HuH-7 (cell line): ENCODE results near the gene HOXD9.
A peak's percentile ranks its signal among the peaks of the same experiment; 100 is the strongest.

Source experiments
- DNase-seq: peaks from one replicate; pipeline ENCODE4 v3.0.0; 2011; ENCODE audit warnings: low spot score

The HOXD9 gene

DNA sequence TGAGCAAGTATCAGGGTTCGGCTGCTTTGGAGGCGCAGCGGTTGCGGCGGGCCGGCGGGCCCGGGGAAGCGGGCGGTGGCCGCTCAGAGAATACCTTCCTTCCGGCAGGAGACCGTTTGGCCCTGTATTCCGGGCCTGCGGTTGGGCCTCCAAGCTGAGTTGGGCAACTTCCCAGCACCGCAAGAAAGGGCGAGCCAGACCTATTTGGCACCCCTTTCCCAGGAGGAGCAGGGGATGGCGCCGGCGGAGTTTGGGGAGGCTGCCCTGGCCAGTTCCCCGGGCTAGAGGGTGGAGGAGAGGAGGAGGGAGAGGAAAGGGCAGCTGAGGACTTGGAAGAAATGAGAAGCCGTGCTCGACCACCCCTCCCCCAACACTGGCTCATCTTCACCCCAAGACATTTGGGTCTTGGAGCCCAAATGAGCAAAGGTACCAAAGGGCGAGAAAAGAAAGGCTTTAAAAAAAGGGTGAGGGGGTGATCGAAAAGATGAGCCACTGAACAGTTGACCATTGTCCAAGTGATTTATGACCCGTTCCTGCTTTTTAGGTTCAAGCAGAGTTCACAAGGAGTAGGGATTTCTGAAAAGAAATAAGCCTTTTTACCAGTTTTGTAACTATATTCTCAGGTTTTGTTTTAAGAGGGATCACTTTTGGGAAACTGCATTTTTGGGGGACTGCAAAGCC is 43.0 kb downstream of the HOXD9 start:
- DNase-seq: no peak

DNA sequence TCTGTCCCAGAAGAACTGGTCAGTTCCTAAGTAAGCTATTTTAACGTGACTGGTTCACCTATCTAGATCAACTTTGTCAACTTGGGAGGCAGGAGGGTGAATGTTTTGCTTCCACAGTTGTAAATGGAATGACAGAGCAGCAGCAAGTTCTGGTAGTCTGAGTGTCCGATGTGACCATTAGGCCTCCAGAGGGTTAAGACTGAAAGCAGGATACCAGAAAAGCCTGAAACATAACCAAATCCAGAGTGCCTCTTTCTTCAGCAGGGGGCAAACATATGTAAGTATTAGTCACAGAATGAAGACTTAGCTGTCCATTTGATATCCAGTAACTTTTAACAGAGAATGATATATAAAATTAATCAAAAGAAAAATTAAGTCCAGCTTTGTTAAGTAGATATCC is 43.8 kb downstream of the HOXD9 start:
- DNase-seq: no peak

DNA sequence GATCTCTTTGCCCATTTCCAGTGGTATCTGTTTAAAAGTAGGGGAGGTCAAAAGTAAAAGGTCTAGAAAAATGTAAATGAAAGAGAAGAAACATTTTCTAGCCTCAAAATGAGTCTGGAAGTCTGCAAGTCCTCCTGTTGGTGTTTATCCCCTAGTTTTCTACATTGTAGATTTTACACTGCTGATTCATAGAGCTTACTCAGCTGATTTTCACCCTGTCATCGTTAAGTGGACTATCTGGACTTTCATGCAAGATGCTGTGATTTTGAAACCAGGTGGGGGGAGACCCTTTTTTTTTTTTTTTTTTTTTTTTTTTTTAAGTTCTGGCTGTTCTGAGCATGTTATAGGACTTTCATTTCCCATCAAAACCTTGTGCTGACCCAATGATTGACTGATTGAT is 44.9 kb downstream of the HOXD9 start:
- no peak for DNase-seq

GRCh38 chr2:176169181-176169580 is 46.7 kb downstream of the HOXD9 start:
- no peak for DNase-seq

DNA sequence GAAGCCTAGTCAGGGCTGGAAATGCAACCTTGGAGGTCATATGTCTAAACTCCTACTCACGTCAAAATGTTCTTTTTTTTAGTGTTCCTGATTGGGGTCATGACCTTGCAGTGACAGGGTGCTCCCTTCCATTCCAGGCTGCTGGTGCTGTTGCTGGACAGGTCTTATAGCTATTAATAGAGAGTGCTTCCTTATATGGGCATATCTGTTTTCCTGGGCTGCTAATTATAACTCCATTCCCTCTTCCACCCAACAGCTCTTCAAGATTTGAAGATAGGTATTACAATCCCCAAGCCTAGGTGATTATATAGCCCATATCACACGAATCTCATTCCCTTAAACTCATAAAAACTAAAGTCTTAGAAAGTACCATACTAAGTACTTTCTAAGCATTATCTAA is 47.2 kb downstream of the HOXD9 start:
- DNase-seq: no peak

- DNase-seq: no peak
Measured at GRCh38 chr2:176170602-176171305, 48.2 kb downstream of the HOXD9 start.

DNA sequence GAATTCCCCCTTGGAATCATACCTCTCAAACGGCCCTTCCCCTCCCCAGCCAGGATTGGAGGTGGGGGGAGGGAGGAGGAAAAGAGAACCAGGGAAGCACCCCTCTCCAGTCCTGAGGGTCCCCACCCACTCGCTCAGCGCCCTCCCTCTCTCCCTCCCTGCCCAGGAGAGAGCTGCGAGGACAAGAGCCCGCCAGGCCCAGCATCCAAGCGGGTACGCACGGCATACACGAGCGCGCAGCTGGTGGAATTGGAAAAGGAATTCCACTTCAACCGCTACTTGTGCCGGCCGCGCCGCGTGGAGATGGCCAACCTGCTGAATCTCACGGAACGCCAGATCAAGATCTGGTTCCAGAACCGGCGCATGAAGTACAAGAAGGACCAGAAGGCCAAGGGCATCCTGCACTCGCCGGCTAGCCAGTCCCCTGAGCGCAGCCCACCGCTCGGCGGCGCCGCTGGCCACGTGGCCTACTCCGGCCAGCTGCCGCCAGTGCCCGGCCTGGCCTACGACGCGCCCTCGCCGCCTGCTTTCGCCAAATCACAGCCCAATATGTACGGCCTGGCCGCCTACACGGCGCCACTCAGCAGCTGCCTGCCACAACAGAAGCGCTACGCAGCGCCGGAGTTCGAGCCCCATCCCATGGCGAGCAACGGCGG is 49.0 kb downstream of the HOXD9 start:
- DNase-seq: no peak

DNA sequence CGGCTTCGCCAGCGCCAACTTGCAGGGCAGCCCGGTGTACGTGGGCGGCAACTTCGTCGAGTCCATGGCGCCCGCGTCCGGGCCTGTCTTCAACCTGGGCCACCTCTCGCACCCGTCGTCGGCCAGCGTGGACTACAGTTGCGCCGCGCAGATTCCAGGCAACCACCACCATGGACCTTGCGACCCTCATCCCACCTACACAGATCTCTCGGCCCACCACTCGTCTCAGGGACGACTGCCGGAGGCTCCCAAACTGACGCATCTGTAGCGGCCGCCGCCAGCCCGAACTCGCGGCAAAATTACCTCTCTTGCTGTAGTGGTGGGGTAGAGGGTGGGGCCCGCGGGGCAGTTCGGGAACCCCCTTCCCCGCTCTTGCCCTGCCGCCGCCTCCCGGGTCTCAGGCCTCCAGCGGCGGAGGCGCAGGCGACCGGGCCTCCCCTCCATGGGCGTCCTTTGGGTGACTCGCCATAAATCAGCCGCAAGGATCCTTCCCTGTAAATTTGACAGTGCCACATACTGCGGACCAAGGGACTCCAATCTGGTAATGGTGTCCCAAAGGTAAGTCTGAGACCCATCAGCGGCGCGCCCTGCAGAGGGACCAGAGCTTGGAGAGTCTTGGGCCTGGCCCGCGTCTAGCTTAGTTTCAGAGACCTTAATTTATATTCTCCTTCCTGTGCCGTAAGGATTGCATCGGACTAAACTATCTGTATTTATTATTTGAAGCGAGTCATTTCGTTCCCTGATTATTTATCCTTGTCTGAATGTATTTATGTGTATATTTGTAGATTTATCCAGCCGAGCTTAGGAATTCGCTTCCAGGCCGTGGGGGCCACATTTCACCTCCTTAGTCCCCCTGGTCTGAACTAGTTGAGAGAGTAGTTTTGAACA is 49.7 kb downstream of the HOXD9 start:
- no peak for DNase-seq

- DNase-seq: no peak
Measured at GRCh38 chr2:176172895-176173566, 50.5 kb downstream of the HOXD9 start.

DNA sequence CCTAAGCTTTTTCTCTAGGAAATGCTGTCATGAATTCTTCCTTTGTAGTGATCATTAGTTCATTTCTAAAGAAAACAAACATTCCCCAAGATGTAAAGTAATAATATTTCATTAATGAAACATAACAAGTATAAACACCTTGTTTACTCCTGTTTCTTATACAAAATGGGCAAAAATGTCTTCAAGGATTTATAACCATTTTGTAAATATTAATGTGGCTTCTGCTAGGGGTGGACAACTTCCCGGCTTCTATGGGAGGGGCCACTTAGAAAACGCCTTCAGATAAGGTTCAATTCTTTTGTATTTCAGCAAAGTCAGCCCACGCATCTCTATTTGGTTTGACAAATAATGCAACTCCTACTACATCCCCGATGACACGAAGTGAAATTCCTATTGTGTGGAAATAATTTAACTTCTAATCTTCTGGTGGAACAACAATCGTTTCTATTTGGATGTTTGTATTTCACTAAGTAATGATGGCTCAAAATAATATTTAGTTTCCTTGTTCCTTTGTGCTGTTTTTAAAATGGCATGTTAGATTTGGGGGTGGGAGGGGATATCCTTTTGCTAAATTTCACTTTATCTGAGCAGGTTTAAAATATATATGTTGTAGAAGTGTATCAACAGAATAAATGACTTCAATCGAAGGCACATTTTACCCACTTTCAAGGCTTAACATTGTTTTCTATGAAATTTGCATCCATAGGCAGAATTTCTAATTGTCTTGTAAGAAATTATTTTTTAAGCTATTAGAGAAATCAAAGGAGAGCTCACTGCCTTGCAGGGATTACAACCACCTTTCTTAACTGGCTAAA is 51.3 kb downstream of the HOXD9 start:
- DNase-seq: peak; percentile 81

DNA sequence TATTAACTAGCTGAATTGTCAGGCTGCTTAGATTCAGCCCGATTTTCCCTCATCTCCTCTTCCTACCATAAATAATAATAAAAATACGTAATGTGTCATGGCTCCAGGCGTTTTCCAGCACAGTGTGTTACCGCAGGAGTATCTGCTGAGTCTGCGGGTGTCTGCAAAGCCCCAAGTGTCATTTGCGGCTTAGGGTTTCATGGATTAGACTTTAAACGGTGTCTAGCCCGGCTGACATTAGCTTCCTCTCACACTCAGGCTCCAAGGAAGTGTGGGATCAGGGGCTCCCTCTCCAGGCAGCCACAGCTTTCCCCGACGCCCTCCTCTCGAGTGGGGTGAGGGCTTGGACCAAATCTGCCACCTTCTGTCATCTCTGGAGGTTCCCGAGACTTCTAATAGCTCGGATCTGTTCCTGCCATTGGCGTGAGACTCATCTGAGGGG is 51.9 kb downstream of the HOXD9 start:
- DNase-seq: peak; percentile 69
